HepG2 (cell line): ENCODE measurements around the gene SLC6A9. TPM values are rescaled to one million over a fixed set of nuclear protein-coding genes. Genes with fewer than 3 reads are reported as not detected.

Source experiments
- ATAC-seq: fragments of 200-7000 bp; cut with Tn5 transposase; 3 replicates; pipeline ENCODE4 v1.9.1; 2020; ENCODE audit warnings: mild to moderate bottlenecking, moderate library complexity
- BruUV-seq: library from RNA; stranded (reverse); fragments of 400-500 nt; replicated peaks from 2 replicates; lab custom pipeline; 2021; lab: Mats Ljungman, UMichigan
- CTCF ChIA-PET: fragments of 300-600 bp; formaldehyde crosslinking; extraction: SDS; loops from one replicate; lab custom pipeline; 2021; ENCODE audit warnings: low total read pairs, inconsistent platforms, low intra/inter-chr PET ratio; lab: Yijun Ruan, JAX
- POLR2A ChIA-PET: fragments of 350-600 bp; sonication (Branson Sonifier 250); formaldehyde crosslinking; loops from one replicate; lab custom pipeline; 2020; ENCODE audit warnings: antibody characterized with exemption, inconsistent platforms; lab: Yijun Ruan, JAX
- DNase-seq: peaks from one replicate; pipeline ENCODE4 v3.0.0-alpha.2; 2015; ENCODE audit warnings: low spot score
- FAIRE-seq: peaks from 3 replicates; lab custom pipeline; 2011; peaks lifted over from hg19 to GRCh38; lab: Jason Lieb, UNC
- H2AFZ ChIP-seq: one replicate; pipeline ENCODE4 v1.6.1; 2011; ENCODE audit warnings: low read length, inconsistent platforms
- H3K27ac ChIP-seq: fragments of 300-600 bp; 3 replicates; pipeline ENCODE4 v1.8.0; 2011; ENCODE audit warnings: mixed run types, mild to moderate bottlenecking, mixed read lengths, low read length, inconsistent platforms; ENCODE audit not compliant: insufficient read depth; ENCODE audit errors: extremely low read length
- H3K27me3 ChIP-seq, 2 experiments: fragments of 200-600 bp in 1 of 2; 2 replicates in 1 of 2; 3 replicates in 1 of 2; pipeline versions ENCODE4 v1.6.0 to v1.8.0; 2011; ENCODE audit warnings: low read length in 2 of 2, mild to moderate bottlenecking in 2 of 2, moderate library complexity in 2 of 2, inconsistent platforms in 1 of 2; ENCODE audit not compliant: insufficient read depth in 2 of 2, control insufficient read depth in 1 of 2
- H3K36me3 ChIP-seq, 2 experiments: fragments of 200-600 bp in 1 of 2; replicated peaks in 1 of 2; 2 replicates in 1 of 2; 3 replicates in 1 of 2; pipeline versions ENCODE4 v1.5.1 to v1.8.0; 2011; ENCODE audit warnings: low read length in 2 of 2, inconsistent platforms in 1 of 2; ENCODE audit not compliant: insufficient read depth in 2 of 2, control insufficient read depth in 1 of 2
- H3K4me1 ChIP-seq: 2 replicates; pipeline ENCODE4 v1.5.1; 2012; ENCODE audit warnings: low read length, inconsistent platforms; ENCODE audit not compliant: insufficient read depth
- H3K4me2 ChIP-seq: 2 replicates; pipeline ENCODE4 v1.6.0; 2011; ENCODE audit warnings: low read depth, low read length, inconsistent platforms
- H3K4me3 ChIP-seq, 3 experiments: fragments of 200-600 bp in 1 of 3; sonication (generic), shearing (Covaris generic) in 1 of 3; replicated peaks in 1 of 3; 2 replicates each; pipeline ENCODE4 v1.5.1; 2011 to 2016; ENCODE audit warnings: low read length in 3 of 3, inconsistent platforms in 2 of 3, low read depth in 2 of 3, mild to moderate bottlenecking in 2 of 3, control low read depth in 1 of 3, mixed read lengths in 1 of 3; ENCODE audit not compliant: insufficient read depth in 1 of 3
- H3K79me2 ChIP-seq: one replicate; pipeline ENCODE4 v1.6.1; 2011; ENCODE audit warnings: low read length, inconsistent platforms; ENCODE audit not compliant: insufficient read depth
- H3K9ac ChIP-seq: 2 replicates; pipeline ENCODE4 v1.6.0; 2011; ENCODE audit warnings: mild to moderate bottlenecking, low read depth, low read length, inconsistent platforms; ENCODE audit not compliant: insufficient read depth
- H3K9me3 ChIP-seq: 2 replicates; pipeline ENCODE4 v1.5.1; 2012; ENCODE audit warnings: mild to moderate bottlenecking, low read length
- H4K20me1 ChIP-seq: 2 replicates; pipeline ENCODE4 v1.6.0; 2011; ENCODE audit warnings: inconsistent platforms, mild to moderate bottlenecking, low read length, moderate library complexity; ENCODE audit not compliant: insufficient read depth
- ASH2L ChIP-seq: fragments of 300-600, 200-600 bp; sonication (generic); IDR thresholded peaks from 2 replicates; pipeline ENCODE4 v1.7.0; 2017; ENCODE audit warnings: low read depth, mild to moderate bottlenecking, moderate library complexity, mixed read lengths, low read length; ENCODE audit not compliant: insufficient read length
- KDM1A ChIP-seq: IDR thresholded peaks from 2 replicates; pipeline ENCODE4 v1.6.1; 2016; ENCODE audit warnings: missing compliant biosample characterization
- NFATC3 ChIP-seq: sonication (generic); formaldehyde crosslinking; IDR thresholded peaks from 2 replicates; pipeline ENCODE4 v1.5.1; 2020; ENCODE audit warnings: mild to moderate bottlenecking, missing genetic modification reagents
- U2AF2 ChIP-seq: fragments of 200-400 bp; formaldehyde crosslinking; IDR thresholded peaks from 2 replicates; pipeline ENCODE4 v1.6.1; 2017; ENCODE audit warnings: low read depth, mild to moderate bottlenecking, low read length
- ZFAT ChIP-seq: sonication (generic); formaldehyde crosslinking; conservative IDR thresholded peaks from 2 replicates; pipeline ENCODE4 v1.8.1; 2023; ENCODE audit warnings: missing genetic modification reagents, inconsistent platforms
- ZFP37 ChIP-seq: sonication (generic); formaldehyde crosslinking; IDR thresholded peaks from 2 replicates; pipeline ENCODE4 v1.4.0; 2020; ENCODE audit warnings: missing genetic modification reagents, borderline replicate concordance
- ZIK1 ChIP-seq: sonication (generic); formaldehyde crosslinking; IDR thresholded peaks from 2 replicates; pipeline ENCODE4 v1.5.0; 2020; ENCODE audit warnings: mild to moderate bottlenecking, low read depth, missing genetic modification reagents, borderline replicate concordance
- ZNF33A ChIP-seq: sonication (generic); formaldehyde crosslinking; IDR thresholded peaks from 2 replicates; pipeline ENCODE4 v1.5.1; 2020; ENCODE audit warnings: missing genetic modification reagents, mild to moderate bottlenecking, moderate library complexity, borderline replicate concordance
- ZNF33B ChIP-seq: sonication (generic); formaldehyde crosslinking; IDR thresholded peaks from 2 replicates; pipeline ENCODE4 v1.5.1; 2020; ENCODE audit warnings: mild to moderate bottlenecking, missing genetic modification reagents
- WGBS: methylation state at CpG from one replicate; pipeline ENCODE4 v1.1.6; 2017; ENCODE audit warnings: low lambda C conversion rate; 5-methylcytosine and 5-hydroxymethylcytosine counted together
- in situ Hi-C: cut with HindIII; loops from 2 replicates; pipeline ENCODE4 v1.10.0; 2017; ENCODE audit warnings: low pct_unique_long_range_greater_than_20kb; ENCODE audit not compliant: extremely low pct_ligation_motif_present
- intact Hi-C: fragments of 100-400 bp; cut with micrococcal nuclease; formaldehyde crosslinking; loops from one replicate; pipeline ENCODE4 v1.10.0; 2022; ENCODE audit not compliant: unreplicated experiment
- polyA plus RNA-seq, 8 experiments: library from polyadenylated mRNA; depleted of rRNA in 3 of 8; stranded (reverse) in 7 of 8; unstranded in 1 of 8; fragments of >200 nt; fragmentation: Illumina TruSeq in 4 of 8; extraction: Trizol in 4 of 8; gene quantifications; 2 replicates each; pipeline versions ENCODE4 v1.2.1 to v1.2.3, GENCODE V29; 2011 to 2016; ENCODE audit warnings: low read depth in 4 of 8, missing spikeins in 1 of 8, mixed read lengths in 1 of 8; ENCODE audit not compliant: insufficient read depth in 1 of 8
- total RNA-seq, 5 experiments: library from RNA; depleted of rRNA; stranded (reverse); fragments of >200 nt; fragmentation: Illumina TruSeq; extraction: Trizol; gene quantifications; 2 replicates each; pipeline ENCODE4 v1.2.3, GENCODE V29; 2016; ENCODE audit warnings: low read depth in 1 of 5
- TF ChIP-seq, protein P1 (sequence below): sonication (generic); formaldehyde crosslinking; IDR thresholded peaks from 2 replicates; pipeline ENCODE4 v1.4.0; 2020; ENCODE audit warnings: missing genetic modification reagents
- TF ChIP-seq, protein P2 (sequence below): sonication (generic); formaldehyde crosslinking; IDR thresholded peaks from 2 replicates; pipeline ENCODE4 v1.4.0; 2020; ENCODE audit warnings: missing genetic modification reagents
- TF ChIP-seq, protein P3 (sequence below): sonication (generic); formaldehyde crosslinking; conservative IDR thresholded peaks from 2 replicates; pipeline ENCODE4 v1.8.0; 2022; ENCODE audit warnings: low read depth, missing genetic modification reagents

The SLC6A9 gene
- total and polyA plus RNA-seq, 2 of the 13 experiments (the other 11 are each of a cell fraction or from before 2014, with no cell fraction given): 8.5 to 9.9 TPM

DNA sequence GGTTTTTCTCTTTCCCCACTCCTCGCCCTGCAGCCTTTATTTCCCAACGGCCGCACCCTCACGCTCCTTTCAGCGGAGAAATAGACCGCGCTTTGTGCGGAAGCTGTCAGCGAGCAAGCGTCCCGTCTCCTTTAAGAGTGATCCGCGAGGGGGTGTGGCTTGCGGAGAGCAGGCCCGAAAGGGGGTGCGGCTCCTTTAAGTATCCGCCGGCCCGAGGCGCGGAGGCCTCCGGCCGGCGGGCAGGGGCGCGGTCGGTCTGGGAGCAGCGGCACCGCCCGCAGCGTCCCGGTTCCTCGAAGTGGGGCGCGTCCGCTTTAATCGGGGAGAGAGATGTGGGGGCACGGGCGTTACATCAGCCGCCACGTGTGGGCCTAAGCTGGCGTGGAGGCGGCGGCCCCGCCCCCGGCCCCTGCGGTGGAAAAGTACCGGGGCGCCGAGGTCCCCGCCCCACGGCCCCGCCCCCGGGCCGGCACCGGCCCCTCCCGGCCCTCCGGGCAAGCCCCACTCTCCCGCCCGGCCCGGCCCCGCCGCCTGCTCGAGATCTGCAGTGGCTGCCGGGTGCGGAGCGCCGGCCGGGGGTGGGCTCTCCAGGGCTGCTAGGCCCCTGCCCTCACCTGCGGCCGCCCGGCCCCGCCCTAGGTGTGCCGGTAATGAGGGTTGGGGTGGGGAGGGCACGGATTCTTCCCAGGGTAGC, 1.2 kb downstream of the SLC6A9 start (continued):
- TF ChIP-seq ZFP37 (no peak), KDM1A (CRISPR knock-in tag) (no peak), ZFAT (CRISPR knock-in tag) (no peak), NFATC3 (CRISPR knock-in tag) (no peak), U2AF2 (no peak), ZIK1 (no peak), ZNF33B (no peak), ASH2L (no peak)
- TF ChIP-seq, protein P1, sequence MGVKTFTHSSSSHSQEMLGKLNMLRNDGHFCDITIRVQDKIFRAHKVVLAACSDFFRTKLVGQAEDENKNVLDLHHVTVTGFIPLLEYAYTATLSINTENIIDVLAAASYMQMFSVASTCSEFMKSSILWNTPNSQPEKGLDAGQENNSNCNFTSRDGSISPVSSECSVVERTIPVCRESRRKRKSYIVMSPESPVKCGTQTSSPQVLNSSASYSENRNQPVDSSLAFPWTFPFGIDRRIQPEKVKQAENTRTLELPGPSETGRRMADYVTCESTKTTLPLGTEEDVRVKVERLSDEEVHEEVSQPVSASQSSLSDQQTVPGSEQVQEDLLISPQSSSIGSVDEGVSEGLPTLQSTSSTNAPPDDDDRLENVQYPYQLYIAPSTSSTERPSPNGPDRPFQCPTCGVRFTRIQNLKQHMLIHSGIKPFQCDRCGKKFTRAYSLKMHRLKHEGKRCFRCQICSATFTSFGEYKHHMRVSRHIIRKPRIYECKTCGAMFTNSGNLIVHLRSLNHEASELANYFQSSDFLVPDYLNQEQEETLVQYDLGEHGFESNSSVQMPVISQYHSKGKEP: no peak

DNA sequence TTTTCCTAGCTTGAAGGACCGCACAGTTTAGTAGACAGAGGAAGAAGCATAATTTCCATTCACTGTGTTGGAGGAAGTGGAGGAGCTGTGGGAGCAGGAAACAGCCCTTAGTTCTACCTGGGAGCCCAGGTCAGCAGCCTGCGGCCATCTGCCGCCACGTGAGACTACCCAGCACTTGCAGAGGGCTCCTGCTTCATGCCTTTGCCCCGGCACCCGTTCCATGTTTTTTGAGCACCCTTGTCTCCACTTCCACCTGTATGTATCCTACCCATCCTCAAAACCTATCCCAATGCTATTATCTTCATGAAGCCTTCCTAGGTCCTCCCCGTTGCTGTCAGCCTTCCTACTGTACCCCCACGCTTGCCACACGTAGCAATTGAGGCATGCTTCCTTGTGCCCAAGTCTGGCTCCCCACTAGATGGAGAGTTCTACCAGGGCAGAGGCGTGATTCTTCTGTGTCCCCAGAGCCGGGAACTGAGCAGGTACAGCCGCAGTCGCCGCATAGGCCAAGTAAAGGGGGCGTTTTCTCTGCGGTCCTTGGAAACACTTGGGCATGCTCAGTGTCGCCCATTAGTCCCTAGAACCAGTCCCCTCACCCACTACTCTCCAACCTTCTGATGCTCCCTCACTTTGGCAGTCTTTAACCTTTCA, 1.9 kb downstream of the SLC6A9 start:
- ChIA-PET CTCF (no interaction called here), POLR2A (interaction anchor here (4.4 to 5.4 kb wide), 2 partner anchors 14 to 19 kb away, joined by 22 to 32 read pairs; no protein-coding TSS in a partner anchor)
- FAIRE-seq (no peak), DNase-seq (no peak), ATAC-seq (peak; percentile 2)
- peak overlapping the region; percentile 91 to 96 (median 95) for H3K4me3 ChIP-seq
- intact Hi-C loops (no loop called here), in situ Hi-C loops (no loop called here)
- H3K4me1 ChIP-seq: peaks cover 38% of the 10 kb centered on the region
- H3K79me2 ChIP-seq: no peaks in the 10 kb centered on the region
- no peaks in the 10 kb centered on the region for H3K27me3 ChIP-seq
- peak overlapping the region; percentile 77 for H3K27ac ChIP-seq
- H3K9ac ChIP-seq: peak overlapping the region; percentile 85
- WGBS: 64% methylated on average over 10 of the region's 17 CpGs
- H3K9me3 ChIP-seq: no peaks in the 10 kb centered on the region
- H4K20me1 ChIP-seq: no peaks in the 10 kb centered on the region
- BruUV-seq: TSS peak; percentile 44
- H3K4me2 ChIP-seq: peak overlapping the region; percentile 91
- no peak overlapping the region for H2AFZ ChIP-seq
- peaks cover 1 to 10% of the 10 kb centered on the region in 2 experiments; a peak in 2 of 5 replicates for H3K36me3 ChIP-seq
- TF ChIP-seq, protein P2, sequence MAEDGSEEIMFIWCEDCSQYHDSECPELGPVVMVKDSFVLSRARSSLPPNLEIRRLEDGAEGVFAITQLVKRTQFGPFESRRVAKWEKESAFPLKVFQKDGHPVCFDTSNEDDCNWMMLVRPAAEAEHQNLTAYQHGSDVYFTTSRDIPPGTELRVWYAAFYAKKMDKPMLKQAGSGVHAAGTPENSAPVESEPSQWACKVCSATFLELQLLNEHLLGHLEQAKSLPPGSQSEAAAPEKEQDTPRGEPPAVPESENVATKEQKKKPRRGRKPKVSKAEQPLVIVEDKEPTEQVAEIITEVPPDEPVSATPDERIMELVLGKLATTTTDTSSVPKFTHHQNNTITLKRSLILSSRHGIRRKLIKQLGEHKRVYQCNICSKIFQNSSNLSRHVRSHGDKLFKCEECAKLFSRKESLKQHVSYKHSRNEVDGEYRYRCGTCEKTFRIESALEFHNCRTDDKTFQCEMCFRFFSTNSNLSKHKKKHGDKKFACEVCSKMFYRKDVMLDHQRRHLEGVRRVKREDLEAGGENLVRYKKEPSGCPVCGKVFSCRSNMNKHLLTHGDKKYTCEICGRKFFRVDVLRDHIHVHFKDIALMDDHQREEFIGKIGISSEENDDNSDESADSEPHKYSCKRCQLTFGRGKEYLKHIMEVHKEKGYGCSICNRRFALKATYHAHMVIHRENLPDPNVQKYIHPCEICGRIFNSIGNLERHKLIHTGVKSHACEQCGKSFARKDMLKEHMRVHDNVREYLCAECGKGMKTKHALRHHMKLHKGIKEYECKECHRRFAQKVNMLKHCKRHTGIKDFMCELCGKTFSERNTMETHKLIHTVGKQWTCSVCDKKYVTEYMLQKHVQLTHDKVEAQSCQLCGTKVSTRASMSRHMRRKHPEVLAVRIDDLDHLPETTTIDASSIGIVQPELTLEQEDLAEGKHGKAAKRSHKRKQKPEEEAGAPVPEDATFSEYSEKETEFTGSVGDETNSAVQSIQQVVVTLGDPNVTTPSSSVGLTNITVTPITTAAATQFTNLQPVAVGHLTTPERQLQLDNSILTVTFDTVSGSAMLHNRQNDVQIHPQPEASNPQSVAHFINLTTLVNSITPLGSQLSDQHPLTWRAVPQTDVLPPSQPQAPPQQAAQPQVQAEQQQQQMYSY (CRISPR knock-in tag): no peak
- no peak for TF ChIP-seq ZNF33A (CRISPR knock-in tag)
- TF ChIP-seq, protein P3, sequence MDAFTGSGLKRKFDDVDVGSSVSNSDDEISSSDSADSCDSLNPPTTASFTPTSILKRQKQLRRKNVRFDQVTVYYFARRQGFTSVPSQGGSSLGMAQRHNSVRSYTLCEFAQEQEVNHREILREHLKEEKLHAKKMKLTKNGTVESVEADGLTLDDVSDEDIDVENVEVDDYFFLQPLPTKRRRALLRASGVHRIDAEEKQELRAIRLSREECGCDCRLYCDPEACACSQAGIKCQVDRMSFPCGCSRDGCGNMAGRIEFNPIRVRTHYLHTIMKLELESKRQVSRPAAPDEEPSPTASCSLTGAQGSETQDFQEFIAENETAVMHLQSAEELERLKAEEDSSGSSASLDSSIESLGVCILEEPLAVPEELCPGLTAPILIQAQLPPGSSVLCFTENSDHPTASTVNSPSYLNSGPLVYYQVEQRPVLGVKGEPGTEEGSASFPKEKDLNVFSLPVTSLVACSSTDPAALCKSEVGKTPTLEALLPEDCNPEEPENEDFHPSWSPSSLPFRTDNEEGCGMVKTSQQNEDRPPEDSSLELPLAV (CRISPR knock-in tag): no peak
